Hepatocyte (in vitro differentiated cells): ENCODE results near the gene RAB11FIP3. TPM values are rescaled to one million over a fixed set of nuclear protein-coding genes. Genes with fewer than 3 reads are reported as not detected.
"Not testable (repeated sequence)": the region's sequence is repeated elsewhere in the genome, so short reads cannot be mapped to it uniquely, and the experiment has no call there.

Experiments used
- DNase-seq: peaks from one replicate; pipeline ENCODE4 v3.0.0-alpha.2; 2016; ENCODE audit warnings: low spot score
- H2AFZ ChIP-seq: fragments of 200-600 bp; sonication (generic); 2 replicates; pipeline ENCODE4 v1.6.0; 2016; ENCODE audit warnings: antibody characterized with exemption, mild to moderate bottlenecking
- H3K27ac ChIP-seq: fragments of 200-600 bp; sonication (generic); 2 replicates; pipeline ENCODE4 v1.5.1; 2016; ENCODE audit warnings: mild to moderate bottlenecking
- H3K27me3 ChIP-seq: fragments of 200-600 bp; sonication (generic); 2 replicates; pipeline ENCODE4 v1.6.1; 2016
- H3K36me3 ChIP-seq: fragments of 200-600 bp; sonication (generic); replicated peaks from 2 replicates; pipeline ENCODE4 v1.5.1; 2016; ENCODE audit warnings: low read depth; ENCODE audit not compliant: insufficient read depth
- H3K4me1 ChIP-seq: fragments of 200-600 bp; sonication (generic); 2 replicates; pipeline ENCODE4 v1.5.1; 2016; ENCODE audit warnings: mild to moderate bottlenecking, moderate library complexity; ENCODE audit not compliant: insufficient read depth
- H3K4me2 ChIP-seq: fragments of 200-600 bp; sonication (generic); 2 replicates; pipeline ENCODE4 v1.6.0; 2016
- H3K4me3 ChIP-seq: fragments of 200-600 bp; sonication (generic); 2 replicates; pipeline ENCODE4 v1.5.1; 2016; ENCODE audit warnings: mild to moderate bottlenecking
- H3K79me2 ChIP-seq: fragments of 200-600 bp; sonication (generic); 2 replicates; pipeline ENCODE4 v1.6.0; 2017; ENCODE audit warnings: mild to moderate bottlenecking
- H3K9me2 ChIP-seq: fragments of 200-600 bp; sonication (generic); replicated peaks from 2 replicates; pipeline ENCODE4 v1.6.0; 2017; ENCODE audit warnings: mild to moderate bottlenecking; ENCODE audit not compliant: insufficient read depth
- H3K9me3 ChIP-seq: fragments of 200-600 bp; sonication (generic); 2 replicates; pipeline ENCODE4 v1.5.1; 2016; ENCODE audit warnings: low read depth, mild to moderate bottlenecking
- H4K20me1 ChIP-seq: fragments of 200-600 bp; sonication (generic); 2 replicates; pipeline ENCODE4 v1.6.0; 2016; ENCODE audit warnings: mild to moderate bottlenecking; ENCODE audit not compliant: insufficient read depth, poor library complexity, severe bottlenecking
- EZH2 ChIP-seq: fragments of 200-600 bp; sonication (generic); IDR thresholded peaks from 2 replicates; pipeline ENCODE4 v1.6.1; 2016; ENCODE audit warnings: antibody characterized with exemption, mild to moderate bottlenecking, borderline replicate concordance
- EZH2phosphoT487 ChIP-seq: fragments of 200-600 bp; sonication (generic); IDR thresholded peaks from one replicate; pipeline ENCODE4 v1.6.1; 2018; ENCODE audit warnings: antibody characterized with exemption, mild to moderate bottlenecking, low read depth, moderate library complexity; ENCODE audit not compliant: unreplicated experiment, severe bottlenecking
- WGBS: methylation state at CpG from one replicate; pipeline ENCODE4 v1.1.6; 2016; ENCODE audit warnings: low lambda C conversion rate; ENCODE audit errors: missing lambda C conversion rate; 5-methylcytosine and 5-hydroxymethylcytosine counted together
- polyA plus RNA-seq: library from polyadenylated mRNA; unstranded; fragments of >200 nt; fragmentation: Nextera tagmentation; extraction: Ambion mirVana; gene quantifications from 2 replicates; pipeline ENCODE4 v1.2.1, GENCODE V29; 2016
- total RNA-seq: library from RNA; depleted of rRNA; stranded (reverse); fragments of >200 nt; gene quantifications from 2 replicates; pipeline ENCODE4 v1.2.3, GENCODE V29; 2014
- TF ChIP-seq, protein P1 (sequence below): fragments of 200-600 bp; sonication (generic); IDR thresholded peaks from 2 replicates; pipeline ENCODE4 v1.5.1; 2016; ENCODE audit warnings: antibody characterized with exemption, mild to moderate bottlenecking; ENCODE audit not compliant: poor library complexity

RAB11FIP3 gene
- total and polyA plus RNA-seq, 2 experiments from 2014 or later = 47.3 to 72.8 TPM

DNA sequence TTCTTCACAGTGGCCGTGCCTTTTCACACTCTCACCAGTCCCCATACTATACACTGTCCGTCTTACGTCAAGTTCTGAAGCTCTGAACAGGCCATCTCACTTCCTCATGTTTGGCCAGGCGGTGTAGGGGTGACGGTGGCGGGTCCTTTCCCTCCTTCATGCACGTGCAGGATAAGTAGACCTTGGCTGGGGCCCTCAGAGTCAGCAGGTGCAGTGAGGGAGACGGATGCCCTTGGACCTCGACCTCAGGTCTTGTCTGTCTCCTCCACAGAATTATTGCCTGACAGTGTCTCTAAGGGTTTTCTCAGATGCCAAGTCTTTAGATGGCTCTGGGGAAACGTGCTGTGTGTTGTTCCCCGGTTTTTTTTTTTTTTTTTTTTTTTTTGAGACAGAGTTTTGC lies 37.6 kb downstream of the RAB11FIP3 start:
- H3K36me3 ChIP-seq = no peaks in the 10 kb centered on the region

DNA sequence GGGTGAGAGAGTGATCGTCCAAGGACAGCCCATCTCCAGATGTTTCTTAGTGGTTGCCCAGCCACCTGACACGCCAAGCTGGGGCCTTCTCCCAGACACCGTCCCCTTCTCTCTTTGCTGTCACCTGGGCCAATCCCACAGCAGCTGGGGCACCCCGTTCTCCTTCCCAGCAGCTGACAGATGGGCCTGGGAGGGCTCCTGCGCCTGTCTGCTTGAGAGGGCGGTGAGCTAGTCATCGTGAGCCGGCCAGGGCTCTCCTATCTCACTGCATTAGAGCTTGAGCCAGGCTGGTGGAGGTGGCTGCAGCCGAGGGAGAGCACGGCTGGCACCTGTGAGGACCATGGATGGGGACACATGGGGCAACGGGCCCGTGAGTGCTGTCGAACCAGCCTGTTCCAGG lies 41.2 kb downstream of the RAB11FIP3 start:
- DNase-seq = no peak
- WGBS = 84% methylated on average over 13 of the region's 13 CpGs
- no peaks in the 10 kb centered on the region for H3K9me3 ChIP-seq
- no peaks in the 10 kb centered on the region for H3K9me2 ChIP-seq
- H3K36me3 ChIP-seq = no peaks in the 10 kb centered on the region
- H3K4me3 ChIP-seq = no peak overlapping the region
- TF ChIP-seq EZH2phosphoT487 (no peak), EZH2 (no peak)
- H3K4me2 ChIP-seq = no peak overlapping the region
- H3K27ac ChIP-seq = no peak overlapping the region
- no peak overlapping the region for H2AFZ ChIP-seq
- no peaks in the 10 kb centered on the region for H3K4me1 ChIP-seq
- no peaks in the 10 kb centered on the region for H3K27me3 ChIP-seq
- no peaks in the 10 kb centered on the region for H4K20me1 ChIP-seq
- H3K79me2 ChIP-seq = peaks cover 40% of the 10 kb centered on the region

More for the DNA sequence above, 37.6 kb downstream of the RAB11FIP3 start:
- Histone ChIP-seq H3K27me3 (no peaks in the 10 kb centered on the region), H4K20me1 (no peaks in the 10 kb centered on the region), H3K9me3 (no peaks in the 10 kb centered on the region), H3K9me2 (no peaks in the 10 kb centered on the region), H3K79me2 (peaks cover 64% of the 10 kb centered on the region), H2AFZ (no peak overlapping the region), H3K4me3 (no peak overlapping the region), H3K4me2 (no peak overlapping the region), H3K4me1 (peaks cover 2% of the 10 kb centered on the region), H3K27ac (no peak overlapping the region)
- 88% methylated on average over 11 of the region's 11 CpGs for WGBS
- TF ChIP-seq EZH2phosphoT487 (no peak), EZH2 (no peak)
- TF ChIP-seq, protein P1, sequence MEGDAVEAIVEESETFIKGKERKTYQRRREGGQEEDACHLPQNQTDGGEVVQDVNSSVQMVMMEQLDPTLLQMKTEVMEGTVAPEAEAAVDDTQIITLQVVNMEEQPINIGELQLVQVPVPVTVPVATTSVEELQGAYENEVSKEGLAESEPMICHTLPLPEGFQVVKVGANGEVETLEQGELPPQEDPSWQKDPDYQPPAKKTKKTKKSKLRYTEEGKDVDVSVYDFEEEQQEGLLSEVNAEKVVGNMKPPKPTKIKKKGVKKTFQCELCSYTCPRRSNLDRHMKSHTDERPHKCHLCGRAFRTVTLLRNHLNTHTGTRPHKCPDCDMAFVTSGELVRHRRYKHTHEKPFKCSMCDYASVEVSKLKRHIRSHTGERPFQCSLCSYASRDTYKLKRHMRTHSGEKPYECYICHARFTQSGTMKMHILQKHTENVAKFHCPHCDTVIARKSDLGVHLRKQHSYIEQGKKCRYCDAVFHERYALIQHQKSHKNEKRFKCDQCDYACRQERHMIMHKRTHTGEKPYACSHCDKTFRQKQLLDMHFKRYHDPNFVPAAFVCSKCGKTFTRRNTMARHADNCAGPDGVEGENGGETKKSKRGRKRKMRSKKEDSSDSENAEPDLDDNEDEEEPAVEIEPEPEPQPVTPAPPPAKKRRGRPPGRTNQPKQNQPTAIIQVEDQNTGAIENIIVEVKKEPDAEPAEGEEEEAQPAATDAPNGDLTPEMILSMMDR = no peak
- DNase-seq = no peak

- WGBS = 100% methylated on average over 1 of the region's 12 CpGs
- H3K4me1 ChIP-seq, H3K9me3 ChIP-seq, H2AFZ ChIP-seq, H4K20me1 ChIP-seq, H3K9me2 ChIP-seq, H3K36me3 ChIP-seq, H3K4me2 ChIP-seq, H3K4me3 ChIP-seq, H3K27ac ChIP-seq, H3K27me3 ChIP-seq, DNase-seq: not testable (repeated sequence)
- peaks cover 35% of the 10 kb centered on the region for H3K79me2 ChIP-seq
Observed at GRCh38 chr16:467249-467871, 41.9 kb downstream of the RAB11FIP3 start.

DNA sequence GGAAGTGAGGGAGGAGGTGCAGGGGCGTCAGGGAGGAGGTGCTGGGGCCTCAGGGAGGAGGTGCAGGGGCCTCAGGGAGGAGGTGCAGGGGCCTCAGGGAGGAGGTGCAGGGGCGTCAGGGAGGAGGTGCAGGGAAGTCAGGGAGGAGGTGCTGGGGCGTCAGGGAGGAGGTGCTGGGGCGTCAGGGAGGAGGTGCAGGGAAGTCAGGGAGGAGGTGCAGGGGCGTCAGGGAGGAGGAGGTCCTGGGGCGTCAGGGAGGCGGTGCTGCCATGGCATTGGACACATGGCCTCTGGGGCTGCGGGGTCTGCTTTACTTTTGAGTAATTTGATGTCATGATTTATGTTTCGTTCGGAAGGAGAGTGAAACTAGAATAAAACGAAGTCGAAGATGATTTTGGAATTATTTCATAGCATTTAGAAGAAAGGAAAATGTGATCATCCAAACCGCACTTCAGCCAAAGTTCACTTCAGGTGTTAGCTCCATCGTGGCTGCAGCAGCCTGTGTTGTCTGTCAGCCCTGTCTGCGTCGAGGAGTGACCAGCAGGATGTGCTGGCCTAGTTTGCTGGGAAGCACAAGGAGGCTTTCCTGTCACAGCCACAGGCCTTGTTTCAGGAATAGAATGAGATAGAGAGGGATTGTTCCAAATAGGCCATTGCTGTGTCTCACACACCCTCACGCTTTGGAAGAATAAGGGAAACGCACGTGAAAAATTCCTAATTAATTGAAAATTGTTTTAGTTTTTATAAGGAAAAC lies 42.8 kb downstream of the RAB11FIP3 start:
- WGBS = 86% methylated on average over 14 of the region's 19 CpGs

GRCh38 chr16:469459-469858 lies 44.0 kb downstream of the RAB11FIP3 start:
- H3K9me3 ChIP-seq, H2AFZ ChIP-seq, H3K4me3 ChIP-seq, H3K4me2 ChIP-seq, DNase-seq, H3K9me2 ChIP-seq, H3K36me3 ChIP-seq, H3K4me1 ChIP-seq, H3K27ac ChIP-seq, H4K20me1 ChIP-seq, H3K27me3 ChIP-seq: not testable (repeated sequence)
- WGBS = 93% methylated on average over 7 of the region's 7 CpGs
- peaks cover 28% of the 10 kb centered on the region for H3K79me2 ChIP-seq

More for the DNA sequence above, 42.8 kb downstream of the RAB11FIP3 start:
- Histone ChIP-seq H3K9me3 (no peaks in the 10 kb centered on the region), H3K36me3 (no peaks in the 10 kb centered on the region), H3K4me1 (no peaks in the 10 kb centered on the region), H3K79me2 (peaks cover 30% of the 10 kb centered on the region), H2AFZ (no peak overlapping the region), H4K20me1 (no peaks in the 10 kb centered on the region), H3K4me3 (no peak overlapping the region), H3K27ac (no peak overlapping the region), H3K4me2 (no peak overlapping the region), H3K9me2 (no peaks in the 10 kb centered on the region), H3K27me3 (no peaks in the 10 kb centered on the region)
- TF ChIP-seq, protein P1 = no peak
- no peak for TF ChIP-seq EZH2phosphoT487
- TF ChIP-seq EZH2 = no peak
- no peak for DNase-seq
